Progenitor cell of endocrine pancreas (in vitro differentiated cells): Measurements from ENCODE around the gene ADK. TPM values are rescaled to one million over a fixed set of nuclear protein-coding genes. Genes with fewer than 3 reads are reported as not detected.
A peak's percentile ranks its signal among the peaks of the same experiment; 100 is the strongest.

Experiments
- DNase-seq: peaks from one replicate; pipeline ENCODE4 v3.0.0; 2021; ENCODE audit warnings: low spot score; ENCODE audit not compliant: unreplicated experiment
- H3K27ac Mint-ChIP-seq: 2 replicates; pipeline ENCODE4 v1.8.0; 2021; ENCODE audit warnings: mild to moderate bottlenecking, moderate library complexity, mixed read lengths
- H3K27me3 Mint-ChIP-seq: 2 replicates; pipeline ENCODE4 v1.8.0; 2021; ENCODE audit warnings: mixed read lengths
- H3K36me3 Mint-ChIP-seq: 2 replicates; pipeline ENCODE4 v1.8.0; 2022; ENCODE audit warnings: mixed read lengths; ENCODE audit not compliant: insufficient read depth
- H3K4me1 Mint-ChIP-seq: 2 replicates; pipeline ENCODE4 v1.8.0; 2021; ENCODE audit warnings: low read depth, mixed read lengths
- H3K4me3 Mint-ChIP-seq: 2 replicates; pipeline ENCODE4 v1.8.0; 2021; ENCODE audit warnings: low read depth, mild to moderate bottlenecking, moderate library complexity, mixed read lengths
- H3K9me3 Mint-ChIP-seq: 2 replicates; pipeline ENCODE4 v1.8.0; 2021; ENCODE audit warnings: low read depth, mixed read lengths
- total RNA-seq: library from RNA; stranded (reverse); gene quantifications from 2 replicates; pipeline ENCODE4 v1.2.1, GENCODE V29; 2021
- TF ChIP-seq, protein P1 (sequence below): fragments of 200-600 bp; sonication (generic); IDR thresholded peaks from one replicate; pipeline ENCODE4 v1.5.0; 2021; ENCODE audit warnings: antibody characterized with exemption, mild to moderate bottlenecking; ENCODE audit not compliant: unreplicated experiment

ADK gene
- total RNA-seq, 1 donor from 2014 or later, result 20.7 TPM

DNA sequence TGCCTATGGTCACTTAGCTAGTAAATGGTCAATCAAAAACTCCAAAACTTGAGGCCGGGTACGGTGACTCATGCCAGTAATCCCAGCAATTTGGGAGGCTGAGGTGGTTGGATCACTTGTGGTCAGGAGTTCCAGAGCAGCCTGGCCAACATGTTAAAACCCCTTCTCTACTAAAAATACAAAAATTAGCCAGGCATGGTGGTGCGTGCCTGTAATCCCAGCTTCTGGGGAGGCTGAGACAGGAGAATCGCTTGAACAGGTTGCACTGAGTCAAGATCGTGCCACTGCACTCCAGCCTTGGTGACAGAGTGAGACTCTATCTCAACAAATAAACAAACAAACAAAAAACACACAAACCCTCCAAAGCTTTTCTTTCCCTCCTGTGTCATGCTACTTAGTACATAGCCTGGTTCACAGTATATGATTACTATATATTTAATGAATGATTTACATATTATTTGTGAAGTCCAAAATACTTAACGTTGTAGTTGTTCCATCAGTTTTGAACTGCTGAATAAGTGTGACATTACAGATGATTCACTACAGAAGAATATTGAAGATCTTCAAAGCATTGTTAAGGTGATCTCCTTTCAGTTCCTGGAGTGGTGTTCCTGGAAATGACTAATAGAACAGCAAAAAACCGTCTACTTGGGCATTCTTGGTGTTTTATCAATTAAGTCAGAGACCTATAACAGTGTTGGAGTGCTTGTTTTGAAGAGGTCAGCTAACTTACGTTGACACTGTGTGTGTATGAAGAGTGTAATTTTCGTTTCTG lies 72.9 kb downstream of the ADK start:
- Mint-ChIP-seq H3K27ac (no peak overlapping the region), H3K4me3 (no peak overlapping the region), H3K9me3 (no peaks in the 10 kb centered on the region), H3K36me3 (peaks cover 1% of the 10 kb centered on the region), H3K27me3 (no peaks in the 10 kb centered on the region), H3K4me1 (no peaks in the 10 kb centered on the region)
- TF ChIP-seq, protein P1, sequence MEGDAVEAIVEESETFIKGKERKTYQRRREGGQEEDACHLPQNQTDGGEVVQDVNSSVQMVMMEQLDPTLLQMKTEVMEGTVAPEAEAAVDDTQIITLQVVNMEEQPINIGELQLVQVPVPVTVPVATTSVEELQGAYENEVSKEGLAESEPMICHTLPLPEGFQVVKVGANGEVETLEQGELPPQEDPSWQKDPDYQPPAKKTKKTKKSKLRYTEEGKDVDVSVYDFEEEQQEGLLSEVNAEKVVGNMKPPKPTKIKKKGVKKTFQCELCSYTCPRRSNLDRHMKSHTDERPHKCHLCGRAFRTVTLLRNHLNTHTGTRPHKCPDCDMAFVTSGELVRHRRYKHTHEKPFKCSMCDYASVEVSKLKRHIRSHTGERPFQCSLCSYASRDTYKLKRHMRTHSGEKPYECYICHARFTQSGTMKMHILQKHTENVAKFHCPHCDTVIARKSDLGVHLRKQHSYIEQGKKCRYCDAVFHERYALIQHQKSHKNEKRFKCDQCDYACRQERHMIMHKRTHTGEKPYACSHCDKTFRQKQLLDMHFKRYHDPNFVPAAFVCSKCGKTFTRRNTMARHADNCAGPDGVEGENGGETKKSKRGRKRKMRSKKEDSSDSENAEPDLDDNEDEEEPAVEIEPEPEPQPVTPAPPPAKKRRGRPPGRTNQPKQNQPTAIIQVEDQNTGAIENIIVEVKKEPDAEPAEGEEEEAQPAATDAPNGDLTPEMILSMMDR, result no peak
- no peak for DNase-seq

DNA sequence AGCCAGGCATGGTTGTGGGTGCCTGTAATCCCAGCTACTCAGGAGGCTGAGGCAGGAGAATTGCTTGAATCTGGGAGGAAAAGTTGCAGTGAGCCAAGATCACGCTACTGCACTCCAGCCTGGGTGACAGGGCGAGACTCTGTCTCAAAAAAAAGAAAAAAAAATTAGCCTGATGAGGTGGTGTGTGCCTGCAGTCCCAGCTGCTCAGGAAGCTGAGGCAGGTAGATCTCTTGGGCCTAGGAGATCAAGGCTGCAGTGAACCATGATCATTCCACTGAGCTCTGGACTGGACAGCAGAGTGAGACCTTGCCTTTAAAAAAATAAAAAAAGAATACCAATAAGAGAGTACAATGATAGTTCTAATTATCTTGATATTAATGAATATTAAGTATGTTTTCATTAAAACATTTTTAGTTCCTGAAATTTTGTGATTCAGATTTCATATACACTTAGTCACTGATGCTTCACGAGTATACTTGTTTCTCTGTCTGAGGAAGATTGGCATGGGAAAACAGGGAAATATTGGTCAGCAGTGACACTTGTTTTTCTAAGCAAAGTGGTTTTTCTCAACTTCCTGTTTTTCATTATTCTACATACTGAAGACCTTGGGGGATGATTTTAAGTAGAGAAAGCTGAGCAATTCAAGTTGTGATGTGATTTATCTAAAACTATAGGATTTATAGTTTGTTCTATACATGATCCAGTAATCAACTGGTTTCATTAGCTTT lies 76.8 kb downstream of the ADK start:
- no peak overlapping the region for H3K4me3 Mint-ChIP-seq
- no peaks in the 10 kb centered on the region for H3K9me3 Mint-ChIP-seq
- H3K36me3 Mint-ChIP-seq, result peaks cover 1% of the 10 kb centered on the region
- TF ChIP-seq, protein P1, result no peak
- H3K27me3 Mint-ChIP-seq, result no peaks in the 10 kb centered on the region
- no peak for DNase-seq
- no peak overlapping the region for H3K27ac Mint-ChIP-seq
- no peaks in the 10 kb centered on the region for H3K4me1 Mint-ChIP-seq

DNA sequence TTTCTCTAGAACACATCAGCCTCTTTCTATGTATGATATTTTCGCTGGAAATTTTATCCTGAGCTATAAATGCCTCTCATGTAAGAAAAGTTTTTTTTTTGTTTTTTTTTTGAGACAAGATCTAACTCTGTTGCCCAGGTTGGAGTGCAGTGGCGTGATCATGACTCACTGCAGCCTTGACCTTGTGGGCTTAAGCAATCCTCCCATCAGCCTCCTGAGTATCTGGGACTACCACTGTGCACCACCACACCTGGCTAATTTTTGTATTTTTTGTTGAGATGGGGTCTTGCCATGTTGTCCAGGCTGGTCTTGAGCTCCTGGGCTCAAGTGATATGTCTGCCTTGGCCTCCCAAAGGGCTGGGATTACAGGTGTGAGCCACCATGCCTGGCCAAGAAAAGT lies 80.4 kb downstream of the ADK start:
- no peak overlapping the region for H3K27ac Mint-ChIP-seq
- H3K9me3 Mint-ChIP-seq, result no peaks in the 10 kb centered on the region
- no peak overlapping the region for H3K4me3 Mint-ChIP-seq
- H3K4me1 Mint-ChIP-seq, result no peaks in the 10 kb centered on the region
- H3K36me3 Mint-ChIP-seq, result peaks cover 1% of the 10 kb centered on the region
- no peaks in the 10 kb centered on the region for H3K27me3 Mint-ChIP-seq
- DNase-seq, result no peak
- TF ChIP-seq, protein P1, result no peak

DNA sequence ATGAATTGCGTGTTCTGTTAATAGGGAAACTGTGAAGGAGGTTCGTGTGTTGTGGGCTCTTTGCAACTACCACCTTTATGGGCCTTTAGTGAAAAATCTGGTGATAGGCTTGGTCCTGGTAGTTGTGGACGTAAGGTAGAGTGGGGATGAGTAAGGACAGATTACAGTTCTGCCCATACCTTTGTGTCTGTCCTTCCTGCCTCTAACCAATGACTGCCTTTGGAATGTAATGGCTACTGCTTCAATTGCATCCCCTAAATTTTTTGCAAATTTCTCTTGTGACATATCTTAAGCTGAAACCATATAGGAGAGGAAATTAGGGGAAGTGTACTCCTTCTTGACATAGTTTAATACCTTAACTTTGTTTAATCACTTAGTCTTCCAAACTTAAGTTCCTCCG lies 82.3 kb downstream of the ADK start:
- Mint-ChIP-seq H3K27ac (no peak overlapping the region), H3K36me3 (peaks cover 1% of the 10 kb centered on the region), H3K4me3 (no peak overlapping the region), H3K4me1 (peaks cover 1% of the 10 kb centered on the region), H3K9me3 (no peaks in the 10 kb centered on the region), H3K27me3 (no peaks in the 10 kb centered on the region)
- no peak for DNase-seq
- TF ChIP-seq, protein P1, result no peak

DNA sequence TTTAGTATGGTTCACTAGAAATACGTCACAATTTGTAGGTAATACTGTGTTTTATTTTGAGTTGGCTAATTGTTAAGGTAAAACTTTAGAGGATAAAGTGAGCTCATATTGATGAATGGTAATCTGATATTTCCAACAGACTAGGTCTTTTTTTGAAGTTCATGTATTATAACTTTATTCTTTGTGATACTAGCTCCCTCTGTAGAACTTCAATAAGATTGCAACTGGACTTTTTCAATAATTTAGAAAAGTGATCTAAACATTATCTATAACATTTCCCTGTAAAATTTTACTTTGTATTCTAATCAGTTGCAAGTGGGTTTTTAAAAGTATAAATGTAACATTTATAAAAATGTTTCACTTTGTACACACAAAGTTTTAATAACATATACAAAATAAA lies 83.5 kb downstream of the ADK start:
- Mint-ChIP-seq H3K9me3 (no peaks in the 10 kb centered on the region), H3K27me3 (no peaks in the 10 kb centered on the region), H3K4me3 (no peak overlapping the region), H3K36me3 (no peaks in the 10 kb centered on the region), H3K4me1 (peaks cover 1% of the 10 kb centered on the region), H3K27ac (no peak overlapping the region)
- no peak for DNase-seq
- TF ChIP-seq, protein P1, result peak; percentile 29
